CD4-positive, alpha-beta T cell treated with Interleukin-10 for 1 hour (primary cell): ENCODE measurements around the gene GAS2L2.
"Not testable (repeated sequence)": the region's sequence is repeated elsewhere in the genome, so short reads cannot be mapped to it uniquely, and the experiment has no call there.

Experiments
- DNase-seq: peaks from one replicate; pipeline ENCODE4 v3.0.0-alpha.2; 2020

Gene GAS2L2

GRCh38 chr17:35726127-35726952 lies 26.7 kb downstream of the GAS2L2 start:
- no peak for DNase-seq

DNA sequence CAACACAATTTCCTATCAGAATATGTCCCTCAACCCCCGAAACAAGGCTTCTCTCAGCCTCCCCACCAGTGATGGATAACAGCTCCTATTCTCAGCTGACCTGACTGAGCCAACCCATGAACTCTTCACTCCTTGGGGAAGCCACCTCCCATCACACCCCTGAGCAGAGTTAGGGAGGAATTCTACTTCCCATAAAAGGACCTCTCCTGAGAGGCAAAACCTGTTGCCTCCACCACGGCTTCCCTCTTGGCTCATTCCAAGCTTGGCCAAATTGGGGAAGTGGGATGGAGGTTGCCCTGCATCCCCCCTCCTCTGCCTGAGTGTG lies 27.3 kb downstream of the GAS2L2 start:
- DNase-seq: no peak

DNA sequence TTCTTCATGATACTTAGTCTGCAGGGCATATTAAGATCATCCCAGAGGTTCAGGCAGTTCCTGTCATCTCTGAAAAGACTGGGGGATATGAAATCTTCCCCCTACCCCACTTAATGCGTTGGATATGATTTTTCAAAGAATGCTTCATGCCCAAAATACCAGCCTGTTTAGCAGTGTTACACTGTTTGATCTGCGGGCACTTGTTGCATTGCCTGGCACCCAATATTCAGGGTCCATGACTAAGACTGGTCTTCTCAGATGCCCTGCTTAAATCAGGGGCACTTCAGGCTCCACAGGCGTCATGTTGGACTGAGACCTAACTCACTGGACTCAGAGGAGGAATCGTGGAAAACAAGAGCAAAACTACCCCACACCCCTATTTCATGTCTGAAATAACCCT lies 28.0 kb downstream of the GAS2L2 start:
- no peak for DNase-seq

DNA sequence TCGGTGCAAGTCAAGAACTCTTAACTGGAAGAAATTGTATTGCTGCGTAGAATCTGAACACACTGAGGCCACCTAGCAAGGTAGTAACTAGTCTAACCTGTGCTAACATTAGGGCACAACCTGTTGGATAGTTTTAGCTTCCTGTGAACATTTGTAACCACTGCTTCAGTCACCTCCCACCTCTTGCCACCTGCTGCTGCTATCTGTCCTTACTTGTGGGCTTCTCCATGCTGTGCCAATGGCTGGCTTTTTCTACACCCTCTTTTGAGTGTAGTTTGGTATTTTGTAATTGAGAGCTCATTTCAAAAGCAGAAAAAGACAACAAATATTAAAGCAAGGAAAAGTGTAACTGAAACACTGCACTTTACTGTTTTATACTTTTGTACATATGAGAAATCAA lies 29.3 kb downstream of the GAS2L2 start:
- no peak for DNase-seq

GRCh38 chr17:35717475-35717874 lies 35.6 kb downstream of the GAS2L2 start:
- no peak for DNase-seq

DNA sequence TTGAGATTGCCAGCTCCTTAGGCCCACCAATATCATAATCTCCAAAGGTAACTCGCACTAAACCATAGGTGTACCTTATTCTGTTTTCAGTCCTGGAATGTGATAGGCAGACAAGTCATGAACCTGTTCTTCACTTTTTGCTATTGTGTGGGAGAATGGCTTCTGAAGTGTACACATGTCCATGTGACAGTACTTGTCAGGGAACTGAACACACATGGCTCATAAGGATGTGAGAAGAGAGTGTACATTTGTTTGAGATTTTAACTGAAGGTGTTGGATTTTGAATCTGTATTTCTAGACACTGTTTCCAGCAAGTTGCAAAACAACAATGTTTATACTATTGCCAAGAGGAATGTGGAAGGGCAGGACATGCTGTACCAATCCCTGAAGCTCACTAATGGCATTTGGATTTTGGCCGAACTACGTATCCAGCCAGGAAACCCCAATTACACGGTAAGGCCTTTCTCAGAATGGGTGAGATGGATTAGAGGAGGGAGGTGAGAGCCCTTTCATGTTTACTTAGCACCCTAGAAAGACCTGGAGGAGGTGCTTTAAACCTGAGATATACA lies 36.1 kb downstream of the GAS2L2 start:
- no peak for DNase-seq

DNA sequence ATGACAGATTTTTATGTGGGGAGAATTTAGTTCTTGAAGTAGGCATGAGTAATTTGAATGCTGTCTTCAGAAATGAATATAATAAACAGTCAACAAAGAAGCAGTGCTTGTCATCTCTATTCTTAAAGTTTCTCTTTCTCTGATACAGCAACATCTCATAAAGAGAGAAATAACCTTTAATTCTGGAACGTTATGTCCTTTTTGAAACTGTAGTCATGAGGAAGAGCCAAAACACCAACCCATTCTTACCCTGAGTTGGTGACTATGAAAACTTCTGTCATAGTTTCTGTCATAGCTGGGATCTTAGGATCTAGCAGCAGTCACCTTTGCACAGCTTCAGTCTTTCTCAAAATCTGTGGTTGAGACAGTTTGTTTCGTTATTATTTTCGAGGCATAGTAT lies 36.9 kb downstream of the GAS2L2 start:
- DNase-seq: no peak

DNA sequence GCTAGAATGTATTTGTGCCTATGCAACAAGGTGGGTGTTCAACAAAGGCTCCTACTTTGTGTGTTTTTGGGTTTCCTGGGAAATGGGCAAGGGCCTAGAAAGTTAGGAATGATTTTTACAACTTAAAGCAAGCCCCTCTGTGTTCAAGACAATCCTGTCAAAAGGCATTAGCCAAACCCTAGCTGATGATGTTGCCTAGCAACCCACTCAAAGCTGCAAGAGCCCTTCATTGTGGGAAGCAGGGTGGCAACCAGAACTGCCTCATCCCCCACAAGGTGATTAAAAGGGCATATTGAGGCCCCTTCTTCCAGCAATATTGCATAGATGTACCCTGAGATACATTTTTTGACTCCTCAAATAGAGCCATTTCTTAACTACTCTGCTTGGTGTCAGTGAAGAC lies 37.6 kb downstream of the GAS2L2 start:
- no peak for DNase-seq

DNA sequence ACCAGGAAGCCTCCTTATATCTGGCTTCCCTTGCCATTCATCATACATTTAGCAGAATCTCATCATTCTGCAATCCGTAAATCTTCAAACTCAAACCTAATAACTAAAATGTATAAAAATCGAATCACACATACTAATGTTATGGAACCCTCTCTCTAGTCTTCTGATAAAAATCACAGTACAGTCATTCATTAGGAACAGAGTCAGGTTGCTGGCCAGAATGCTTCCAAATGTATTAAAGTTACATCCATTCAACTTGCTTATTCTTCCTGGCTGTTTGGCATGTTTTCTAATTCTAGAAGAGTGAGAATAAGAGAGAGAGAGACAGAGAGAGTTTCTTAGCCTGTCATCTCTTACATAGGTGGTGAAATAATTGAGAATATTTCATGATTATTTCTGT lies 38.1 kb downstream of the GAS2L2 start:
- DNase-seq: no peak

GRCh38 chr17:35713069-35713728 lies 39.8 kb downstream of the GAS2L2 start:
- DNase-seq: no peak

- no peak for DNase-seq
These were observed 42.1 kb downstream of the GAS2L2 start for GRCh38 chr17:35710950-35711349.

DNA sequence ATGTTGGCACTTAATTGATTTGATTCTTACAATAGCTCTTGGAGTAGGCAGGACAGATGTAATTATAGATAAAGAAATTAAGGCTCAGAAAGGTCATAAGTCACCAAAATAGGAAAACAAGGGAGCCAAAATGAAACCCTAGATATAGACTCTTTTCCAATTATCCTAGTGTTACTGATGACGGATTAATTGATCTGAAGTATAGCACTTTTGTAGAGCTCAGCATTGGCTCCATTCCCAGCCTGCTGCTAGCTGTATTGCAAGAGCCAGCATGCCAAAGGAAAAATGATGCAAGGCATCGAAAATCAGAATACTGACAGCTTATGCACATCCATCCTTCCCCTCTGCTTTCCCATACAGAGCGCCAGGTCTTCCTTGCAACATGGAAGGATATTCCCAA lies 43.2 kb downstream of the GAS2L2 start:
- DNase-seq: no peak

GRCh38 chr17:35708951-35709350 lies 44.1 kb downstream of the GAS2L2 start:
- DNase-seq: no peak

DNA sequence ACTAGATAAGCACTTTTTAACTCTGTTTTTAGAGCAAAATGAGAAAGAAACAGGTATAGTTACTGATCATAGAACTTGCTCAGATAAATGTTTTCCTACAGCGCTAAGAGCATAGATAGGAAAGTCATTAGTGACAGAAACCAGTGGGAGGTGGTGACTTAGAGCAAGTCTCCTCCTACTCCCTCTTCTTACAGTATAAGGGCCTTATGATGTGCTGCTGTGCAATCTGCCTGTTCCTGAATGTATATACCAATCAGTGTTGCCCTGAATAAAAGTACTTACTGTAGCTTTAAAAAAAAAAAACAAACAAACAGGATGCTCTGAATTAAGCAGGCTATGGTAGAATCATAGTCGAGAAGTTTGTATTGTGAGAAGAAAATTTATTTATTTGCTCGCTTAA lies 44.9 kb downstream of the GAS2L2 start:
- no peak for DNase-seq

GRCh38 chr17:35705705-35706104 lies 47.3 kb downstream of the GAS2L2 start:
- no peak for DNase-seq

GRCh38 chr17:35705230-35705629 lies 47.8 kb downstream of the GAS2L2 start:
- DNase-seq: no peak

DNA sequence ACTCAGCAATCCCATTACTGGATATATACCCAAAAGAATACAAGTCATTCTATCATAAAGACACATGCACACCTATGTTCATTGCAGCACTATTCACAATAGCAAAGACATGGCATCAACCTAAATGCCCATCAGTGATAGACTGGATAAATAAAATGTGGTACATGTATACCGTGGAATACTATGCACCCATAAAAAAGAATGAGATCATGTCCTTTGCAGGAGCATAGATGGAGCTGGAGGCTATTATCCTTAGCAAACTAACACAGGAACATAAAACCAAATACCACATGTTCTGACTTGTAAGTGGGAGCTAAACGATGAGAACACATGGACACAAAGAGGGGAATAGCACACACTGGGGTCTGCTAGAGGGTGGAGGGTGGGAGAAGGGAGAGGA lies 49.7 kb downstream of the GAS2L2 start:
- DNase-seq: not testable (repeated sequence)

DNA sequence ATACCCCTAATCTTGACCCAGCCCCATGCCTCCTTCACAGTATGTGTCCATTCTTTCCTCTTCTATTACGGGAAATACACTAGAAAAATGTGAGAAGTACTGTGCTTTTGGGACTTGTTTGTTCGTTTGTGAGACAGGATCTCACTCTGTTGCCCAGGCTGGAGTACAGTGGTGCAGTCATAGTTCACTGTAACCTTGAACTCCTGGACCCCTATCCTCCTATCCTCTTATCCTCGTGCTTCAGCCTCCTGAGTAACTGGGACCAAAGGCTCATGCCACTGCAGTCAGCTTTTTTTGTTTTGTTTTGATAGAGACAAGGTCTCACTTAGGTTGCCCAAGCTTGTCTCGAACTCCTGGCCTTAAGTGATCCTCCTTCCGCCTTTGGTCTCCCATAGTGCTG lies 51.5 kb downstream of the GAS2L2 start:
- DNase-seq: no peak

DNA sequence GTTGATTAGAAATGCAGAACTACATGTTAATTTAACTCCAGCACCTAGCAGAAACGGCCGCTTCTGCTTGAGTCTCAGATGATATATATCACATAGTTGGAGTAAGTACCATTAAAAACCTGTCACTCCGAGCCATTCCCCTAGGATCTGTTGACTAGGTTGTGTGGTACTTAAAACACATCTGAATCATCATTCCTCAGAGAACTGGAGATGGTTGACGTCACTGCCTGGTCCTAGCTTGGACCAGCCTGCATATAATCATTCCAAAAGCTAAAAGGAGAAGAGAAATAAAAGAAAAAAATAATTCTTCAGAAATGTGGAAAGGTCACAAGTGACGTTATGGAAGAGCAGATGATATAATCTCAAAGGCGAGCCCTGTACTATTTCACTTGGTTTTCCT lies 52.9 kb downstream of the GAS2L2 start:
- DNase-seq: no peak

DNA sequence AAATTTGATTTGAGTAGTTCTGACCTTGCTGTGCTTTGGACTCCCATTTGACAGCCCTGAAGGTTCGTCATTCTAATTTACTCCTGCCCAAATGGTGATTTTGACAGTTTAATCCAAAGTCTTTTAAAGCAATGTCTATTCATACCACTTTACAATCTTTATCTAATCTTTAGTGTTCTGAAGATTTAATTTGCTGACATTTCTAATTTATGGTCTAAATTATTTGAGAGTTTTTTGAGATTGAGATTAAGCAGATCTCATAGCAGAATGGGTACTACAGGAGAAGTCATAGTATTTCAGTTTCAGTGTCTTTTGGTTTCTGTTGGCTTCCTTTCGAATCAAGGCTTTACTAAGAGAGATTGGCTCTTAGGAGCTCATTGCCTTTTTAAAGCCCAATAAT lies 54.2 kb downstream of the GAS2L2 start:
- no peak for DNase-seq

- DNase-seq: no peak
These were observed 57.4 kb downstream of the GAS2L2 start for GRCh38 chr17:35695613-35696012.

DNA sequence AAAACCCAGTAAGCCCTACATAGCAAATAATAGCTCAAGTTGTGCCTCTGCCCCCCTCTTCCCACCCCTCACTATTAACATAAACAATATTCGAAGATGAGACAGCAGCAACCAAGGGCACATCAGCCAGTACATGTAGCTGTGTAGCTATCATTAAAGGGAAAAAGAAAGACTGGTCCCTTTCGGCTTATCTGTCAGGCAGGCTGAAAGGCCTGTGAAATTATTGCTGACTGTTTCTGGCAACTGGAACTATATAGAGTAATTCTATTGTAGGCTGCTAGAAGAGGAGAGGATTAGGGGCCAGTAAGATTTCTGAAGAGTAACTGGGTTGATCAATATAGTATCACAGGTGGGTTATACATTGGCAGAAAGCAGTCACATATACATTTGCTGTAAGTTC lies 58.1 kb downstream of the GAS2L2 start:
- no peak for DNase-seq
